SK-N-SH treated with all-trans-retinoic acid at 6 μM for 48 hours (cell line): ENCODE results near the gene DENND1C.

Source experiments
- ATAC-seq: fragments of 200-7000 bp; cut with Tn5 transposase; 3 replicates; pipeline ENCODE4 v1.9.1; 2020; ENCODE audit warnings: mild to moderate bottlenecking, moderate library complexity
- ARNTL ChIP-seq: fragments of 450-650 bp; formaldehyde crosslinking; IDR thresholded peaks from 2 replicates; pipeline ENCODE4 v1.5.0; 2020; ENCODE audit warnings: low read depth, mild to moderate bottlenecking, moderate library complexity, borderline replicate concordance
- ESRRG ChIP-seq: fragments of 250-450 bp; sonication (Bioruptor Pico); IDR thresholded peaks from 2 replicates; pipeline ENCODE4 v1.6.1; 2021; ENCODE audit warnings: mild to moderate bottlenecking
- GLIS3 ChIP-seq: fragments of 250-450 bp; sonication (Bioruptor Pico); IDR thresholded peaks from 2 replicates; pipeline ENCODE4 v1.5.0; 2020; ENCODE audit warnings: mild to moderate bottlenecking, moderate library complexity
- ISL1 ChIP-seq: fragments of 250-450 bp; sonication (Bioruptor Pico); IDR thresholded peaks from 2 replicates; pipeline ENCODE4 v2.1.2; 2022; ENCODE audit warnings: mild to moderate bottlenecking, moderate library complexity
- OSR1 ChIP-seq: fragments of 250-450 bp; sonication (Bioruptor Pico); IDR thresholded peaks from 2 replicates; pipeline ENCODE4 v1.8.0; 2022; ENCODE audit warnings: moderate library complexity, mild to moderate bottlenecking, inconsistent platforms
- PPARA ChIP-seq: fragments of 250-450 bp; sonication (Bioruptor Pico); IDR thresholded peaks from 2 replicates; pipeline ENCODE4 v1.5.0; 2020; ENCODE audit warnings: mild to moderate bottlenecking, borderline replicate concordance
- SNAI2 ChIP-seq: fragments of 250-450 bp; sonication (Bioruptor Pico); IDR thresholded peaks from 2 replicates; pipeline ENCODE4 v1.5.0; 2020; ENCODE audit warnings: mild to moderate bottlenecking, moderate library complexity
- TOX ChIP-seq: fragments of 250-450 bp; sonication (Bioruptor Pico); IDR thresholded peaks from 2 replicates; pipeline ENCODE4 v1.8.0; 2021; ENCODE audit warnings: mild to moderate bottlenecking, moderate library complexity, borderline replicate concordance
- ZC3H10 ChIP-seq: fragments of 250-450 bp; sonication (Bioruptor Pico); IDR thresholded peaks from 2 replicates; pipeline ENCODE4 v1.5.1; 2021; ENCODE audit warnings: mild to moderate bottlenecking, moderate library complexity
- ZFP3 ChIP-seq: fragments of 250-450 bp; sonication (Bioruptor Pico); IDR thresholded peaks from 2 replicates; pipeline ENCODE4 v1.5.0; 2020; ENCODE audit warnings: mild to moderate bottlenecking, moderate library complexity
- ZFP30 ChIP-seq: fragments of 450-650 bp; formaldehyde crosslinking; IDR thresholded peaks from 2 replicates; pipeline ENCODE4 v1.5.0; 2022; ENCODE audit warnings: mild to moderate bottlenecking, moderate library complexity
- ZNF70 ChIP-seq: fragments of 450-650 bp; formaldehyde crosslinking; IDR thresholded peaks from 2 replicates; pipeline ENCODE4 v1.5.0; 2020; ENCODE audit warnings: mild to moderate bottlenecking, moderate library complexity
- ZNF8 ChIP-seq: fragments of 450-650 bp; formaldehyde crosslinking; IDR thresholded peaks from 2 replicates; pipeline ENCODE4 v1.5.0; 2020; ENCODE audit warnings: mild to moderate bottlenecking, moderate library complexity
- TF ChIP-seq, protein P1 (sequence below): fragments of 250-450 bp; sonication (Bioruptor Pico); IDR thresholded peaks from 2 replicates; pipeline ENCODE4 v1.8.0; 2020; ENCODE audit warnings: mild to moderate bottlenecking, moderate library complexity, borderline replicate concordance
- TF ChIP-seq, protein P2 (sequence below): fragments of 250-450 bp; sonication (Bioruptor Pico); IDR thresholded peaks from 2 replicates; pipeline ENCODE4 v1.5.1; 2020; ENCODE audit warnings: low read depth, mild to moderate bottlenecking, moderate library complexity
- TF ChIP-seq, protein P3 (sequence below): fragments of 250-450 bp; sonication (Bioruptor Pico); IDR thresholded peaks from 2 replicates; pipeline ENCODE4 v1.5.0; 2020; ENCODE audit warnings: mild to moderate bottlenecking, moderate library complexity
- TF ChIP-seq, protein P4 (sequence below): fragments of 250-450 bp; sonication (Bioruptor Pico); IDR thresholded peaks from 2 replicates; pipeline ENCODE4 v1.5.1; 2021; ENCODE audit warnings: mild to moderate bottlenecking, moderate library complexity
- TF ChIP-seq, protein P5 (sequence below): fragments of 250-450 bp; sonication (Bioruptor Pico); IDR thresholded peaks from 2 replicates; pipeline ENCODE4 v1.8.0; 2021; ENCODE audit warnings: low read depth, mild to moderate bottlenecking, moderate library complexity, borderline replicate concordance

Gene DENND1C

DNA sequence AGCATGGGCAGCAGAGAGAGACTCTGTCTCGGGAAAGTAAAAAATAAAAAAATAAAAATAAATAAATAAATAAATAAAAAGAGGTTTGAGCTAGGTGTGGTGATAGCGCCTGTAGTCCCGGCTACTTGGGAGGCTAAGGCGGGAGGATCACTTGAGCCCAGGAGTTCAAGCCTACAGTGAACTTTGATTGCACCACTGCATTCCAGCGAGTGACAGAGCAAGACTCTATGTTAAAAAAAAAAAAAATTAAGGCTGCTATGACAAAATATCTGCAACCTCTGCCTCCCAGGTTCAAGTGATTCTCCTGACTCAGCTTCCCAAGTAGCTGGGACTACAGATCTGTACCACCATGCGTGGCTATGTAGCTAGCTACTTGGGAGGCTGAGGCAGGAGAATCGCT is 3.2 kb upstream of the DENND1C start:
- TF ChIP-seq ZNF70 (CRISPR knock-in tag): no peak
- TF ChIP-seq, protein P1, sequence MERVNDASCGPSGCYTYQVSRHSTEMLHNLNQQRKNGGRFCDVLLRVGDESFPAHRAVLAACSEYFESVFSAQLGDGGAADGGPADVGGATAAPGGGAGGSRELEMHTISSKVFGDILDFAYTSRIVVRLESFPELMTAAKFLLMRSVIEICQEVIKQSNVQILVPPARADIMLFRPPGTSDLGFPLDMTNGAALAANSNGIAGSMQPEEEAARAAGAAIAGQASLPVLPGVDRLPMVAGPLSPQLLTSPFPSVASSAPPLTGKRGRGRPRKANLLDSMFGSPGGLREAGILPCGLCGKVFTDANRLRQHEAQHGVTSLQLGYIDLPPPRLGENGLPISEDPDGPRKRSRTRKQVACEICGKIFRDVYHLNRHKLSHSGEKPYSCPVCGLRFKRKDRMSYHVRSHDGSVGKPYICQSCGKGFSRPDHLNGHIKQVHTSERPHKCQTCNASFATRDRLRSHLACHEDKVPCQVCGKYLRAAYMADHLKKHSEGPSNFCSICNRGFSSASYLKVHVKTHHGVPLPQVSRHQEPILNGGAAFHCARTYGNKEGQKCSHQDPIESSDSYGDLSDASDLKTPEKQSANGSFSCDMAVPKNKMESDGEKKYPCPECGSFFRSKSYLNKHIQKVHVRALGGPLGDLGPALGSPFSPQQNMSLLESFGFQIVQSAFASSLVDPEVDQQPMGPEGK (CRISPR knock-in tag): no peak
- TF ChIP-seq, protein P2, sequence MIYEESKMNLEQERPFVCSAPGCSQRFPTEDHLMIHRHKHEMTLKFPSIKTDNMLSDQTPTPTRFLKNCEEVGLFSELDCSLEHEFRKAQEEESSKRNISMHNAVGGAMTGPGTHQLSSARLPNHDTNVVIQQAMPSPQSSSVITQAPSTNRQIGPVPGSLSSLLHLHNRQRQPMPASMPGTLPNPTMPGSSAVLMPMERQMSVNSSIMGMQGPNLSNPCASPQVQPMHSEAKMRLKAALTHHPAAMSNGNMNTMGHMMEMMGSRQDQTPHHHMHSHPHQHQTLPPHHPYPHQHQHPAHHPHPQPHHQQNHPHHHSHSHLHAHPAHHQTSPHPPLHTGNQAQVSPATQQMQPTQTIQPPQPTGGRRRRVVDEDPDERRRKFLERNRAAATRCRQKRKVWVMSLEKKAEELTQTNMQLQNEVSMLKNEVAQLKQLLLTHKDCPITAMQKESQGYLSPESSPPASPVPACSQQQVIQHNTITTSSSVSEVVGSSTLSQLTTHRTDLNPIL (CRISPR knock-in tag): no peak
- TF ChIP-seq ZC3H10 (CRISPR knock-in tag): no peak
- TF ChIP-seq, all 23 proteins: peak for 0
- no peak for ATAC-seq

DNA sequence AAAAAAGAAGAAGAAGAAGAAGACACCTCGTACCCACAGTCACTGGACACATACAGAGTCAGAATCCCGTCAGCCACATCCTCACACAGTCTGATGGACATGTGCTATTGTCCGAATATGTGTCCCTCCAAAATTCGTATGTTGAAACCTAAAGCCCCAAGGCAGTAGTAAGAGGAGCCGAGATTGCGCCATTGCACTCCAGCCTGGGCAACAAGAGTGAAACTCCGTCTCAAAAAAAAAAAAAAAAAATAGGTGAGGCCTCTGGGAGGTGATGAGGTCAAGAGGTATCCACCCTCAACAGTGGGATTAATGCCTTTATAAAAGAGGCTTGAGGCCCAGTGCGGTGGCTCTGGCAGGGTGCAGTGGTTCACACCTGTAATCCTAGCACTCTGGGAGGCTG is 2.6 kb upstream of the DENND1C start:
- TF ChIP-seq GLIS3 (CRISPR knock-in tag) (no peak), ZFP3 (no peak), ARNTL (no peak), PPARA (CRISPR knock-in tag) (no peak), ZFP30 (CRISPR knock-in tag) (no peak), ZNF8 (no peak), ESRRG (CRISPR knock-in tag) (no peak), TOX (CRISPR knock-in tag) (no peak), ISL1 (CRISPR knock-in tag) (no peak), OSR1 (no peak), ZNF70 (CRISPR knock-in tag) (no peak)
- TF ChIP-seq, protein P3, sequence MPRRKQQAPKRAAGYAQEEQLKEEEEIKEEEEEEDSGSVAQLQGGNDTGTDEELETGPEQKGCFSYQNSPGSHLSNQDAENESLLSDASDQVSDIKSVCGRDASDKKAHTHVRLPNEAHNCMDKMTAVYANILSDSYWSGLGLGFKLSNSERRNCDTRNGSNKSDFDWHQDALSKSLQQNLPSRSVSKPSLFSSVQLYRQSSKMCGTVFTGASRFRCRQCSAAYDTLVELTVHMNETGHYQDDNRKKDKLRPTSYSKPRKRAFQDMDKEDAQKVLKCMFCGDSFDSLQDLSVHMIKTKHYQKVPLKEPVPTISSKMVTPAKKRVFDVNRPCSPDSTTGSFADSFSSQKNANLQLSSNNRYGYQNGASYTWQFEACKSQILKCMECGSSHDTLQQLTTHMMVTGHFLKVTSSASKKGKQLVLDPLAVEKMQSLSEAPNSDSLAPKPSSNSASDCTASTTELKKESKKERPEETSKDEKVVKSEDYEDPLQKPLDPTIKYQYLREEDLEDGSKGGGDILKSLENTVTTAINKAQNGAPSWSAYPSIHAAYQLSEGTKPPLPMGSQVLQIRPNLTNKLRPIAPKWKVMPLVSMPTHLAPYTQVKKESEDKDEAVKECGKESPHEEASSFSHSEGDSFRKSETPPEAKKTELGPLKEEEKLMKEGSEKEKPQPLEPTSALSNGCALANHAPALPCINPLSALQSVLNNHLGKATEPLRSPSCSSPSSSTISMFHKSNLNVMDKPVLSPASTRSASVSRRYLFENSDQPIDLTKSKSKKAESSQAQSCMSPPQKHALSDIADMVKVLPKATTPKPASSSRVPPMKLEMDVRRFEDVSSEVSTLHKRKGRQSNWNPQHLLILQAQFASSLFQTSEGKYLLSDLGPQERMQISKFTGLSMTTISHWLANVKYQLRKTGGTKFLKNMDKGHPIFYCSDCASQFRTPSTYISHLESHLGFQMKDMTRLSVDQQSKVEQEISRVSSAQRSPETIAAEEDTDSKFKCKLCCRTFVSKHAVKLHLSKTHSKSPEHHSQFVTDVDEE: no peak
- TF ChIP-seq, protein P1 (CRISPR knock-in tag): no peak
- TF ChIP-seq, all 23 proteins: peak for 0
- ATAC-seq: no peak

DNA sequence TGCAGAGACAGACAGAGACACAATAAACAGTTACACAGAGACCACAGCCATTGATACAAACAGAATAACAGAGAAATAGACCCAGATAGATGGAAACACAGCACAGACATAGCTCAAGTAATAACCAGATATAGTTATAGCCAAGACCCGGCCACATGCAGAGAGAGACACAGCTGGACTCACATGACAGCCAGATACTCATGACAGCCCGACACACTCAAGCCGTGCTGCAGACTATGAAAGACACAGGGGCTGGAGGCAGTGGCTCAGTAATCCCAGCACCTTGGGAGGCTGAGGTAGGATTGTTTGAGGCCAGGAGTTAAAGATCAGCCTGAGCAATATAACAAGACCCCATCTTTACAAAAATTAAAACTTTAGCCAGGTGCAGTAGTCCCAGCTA is 1.6 kb upstream of the DENND1C start:
- TF ChIP-seq ZC3H10 (CRISPR knock-in tag): no peak
- TF ChIP-seq ZFP30 (CRISPR knock-in tag): no peak
- no peak for TF ChIP-seq ZNF8
- TF ChIP-seq, protein P4, sequence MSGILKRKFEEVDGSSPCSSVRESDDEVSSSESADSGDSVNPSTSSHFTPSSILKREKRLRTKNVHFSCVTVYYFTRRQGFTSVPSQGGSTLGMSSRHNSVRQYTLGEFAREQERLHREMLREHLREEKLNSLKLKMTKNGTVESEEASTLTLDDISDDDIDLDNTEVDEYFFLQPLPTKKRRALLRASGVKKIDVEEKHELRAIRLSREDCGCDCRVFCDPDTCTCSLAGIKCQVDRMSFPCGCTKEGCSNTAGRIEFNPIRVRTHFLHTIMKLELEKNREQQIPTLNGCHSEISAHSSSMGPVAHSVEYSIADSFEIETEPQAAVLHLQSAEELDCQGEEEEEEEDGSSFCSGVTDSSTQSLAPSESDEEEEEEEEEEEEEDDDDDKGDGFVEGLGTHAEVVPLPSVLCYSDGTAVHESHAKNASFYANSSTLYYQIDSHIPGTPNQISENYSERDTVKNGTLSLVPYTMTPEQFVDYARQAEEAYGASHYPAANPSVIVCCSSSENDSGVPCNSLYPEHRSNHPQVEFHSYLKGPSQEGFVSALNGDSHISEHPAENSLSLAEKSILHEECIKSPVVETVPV: no peak
- TF ChIP-seq PPARA (CRISPR knock-in tag): no peak
- no peak for TF ChIP-seq SNAI2
- ATAC-seq: no peak

DNA sequence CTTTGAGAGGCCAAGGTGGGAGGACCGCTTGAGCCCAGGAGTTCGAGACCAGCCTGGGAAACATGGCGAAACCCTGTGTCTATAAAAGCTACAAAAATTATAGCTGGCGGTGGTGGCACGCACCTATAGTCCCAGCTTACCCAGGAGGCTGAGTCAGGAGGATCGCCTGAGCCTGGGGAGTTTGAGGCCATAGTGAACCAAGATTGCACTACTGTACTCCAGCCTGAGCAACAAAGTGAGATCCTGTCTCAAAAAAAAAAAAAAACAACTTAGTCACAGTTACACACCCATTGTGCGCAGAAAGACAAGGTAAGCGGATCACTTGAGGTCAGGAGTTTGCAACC is 728 bp upstream of the DENND1C start:
- ATAC-seq: no peak
- no peak for TF ChIP-seq OSR1

DNA sequence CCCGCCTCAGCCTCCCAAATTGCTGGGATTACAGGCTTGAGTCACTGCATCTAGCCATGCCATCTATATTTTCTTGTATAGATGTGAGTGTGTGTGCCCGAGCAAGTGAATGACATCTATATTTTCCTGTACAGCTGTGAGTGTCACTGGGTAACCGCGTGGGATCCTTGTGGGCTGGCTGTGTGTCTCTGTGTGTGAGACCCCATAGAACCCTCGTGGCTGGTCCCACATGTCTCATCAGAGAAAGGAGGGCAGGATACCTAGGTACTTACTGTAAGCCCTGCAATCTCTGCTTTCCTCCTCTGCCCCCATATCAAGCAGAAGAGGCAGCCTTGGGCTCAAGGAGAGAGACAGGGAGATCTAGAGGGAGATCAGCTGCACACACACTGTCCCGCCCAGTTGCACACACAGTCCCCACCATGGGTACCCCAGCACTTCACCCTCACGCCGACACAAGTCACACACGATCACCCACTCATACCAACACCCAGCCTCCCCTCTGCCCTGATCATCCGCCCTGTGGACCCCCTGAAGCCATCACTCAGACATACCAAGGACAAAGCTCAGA is 655 bp downstream of the DENND1C start:
- ATAC-seq: no peak
- TF ChIP-seq, protein P5, sequence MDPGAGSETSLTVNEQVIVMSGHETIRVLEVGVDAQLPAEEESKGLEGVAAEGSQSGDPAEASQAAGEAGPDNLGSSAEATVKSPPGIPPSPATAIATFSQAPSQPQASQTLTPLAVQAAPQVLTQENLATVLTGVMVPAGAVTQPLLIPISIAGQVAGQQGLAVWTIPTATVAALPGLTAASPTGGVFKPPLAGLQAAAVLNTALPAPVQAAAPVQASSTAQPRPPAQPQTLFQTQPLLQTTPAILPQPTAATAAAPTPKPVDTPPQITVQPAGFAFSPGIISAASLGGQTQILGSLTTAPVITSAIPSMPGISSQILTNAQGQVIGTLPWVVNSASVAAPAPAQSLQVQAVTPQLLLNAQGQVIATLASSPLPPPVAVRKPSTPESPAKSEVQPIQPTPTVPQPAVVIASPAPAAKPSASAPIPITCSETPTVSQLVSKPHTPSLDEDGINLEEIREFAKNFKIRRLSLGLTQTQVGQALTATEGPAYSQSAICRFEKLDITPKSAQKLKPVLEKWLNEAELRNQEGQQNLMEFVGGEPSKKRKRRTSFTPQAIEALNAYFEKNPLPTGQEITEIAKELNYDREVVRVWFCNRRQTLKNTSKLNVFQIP (CRISPR knock-in tag): no peak
- TF ChIP-seq ESRRG (CRISPR knock-in tag) (no peak), ARNTL (no peak), TOX (CRISPR knock-in tag) (no peak)
- TF ChIP-seq, protein P3: no peak
- TF ChIP-seq, protein P2 (CRISPR knock-in tag): no peak
